HCT116 (cell line): ENCODE data around the gene GPNMB. TPM values are rescaled to one million over a fixed set of nuclear protein-coding genes. Genes with fewer than 3 reads are reported as not detected.

ENCODE experiments used
- ATAC-seq: fragments of 200-7000 bp; cut with Tn5 transposase; 2 replicates; pipeline ENCODE4 v1.9.1; 2020; ENCODE audit warnings: mild to moderate bottlenecking, moderate library complexity
- BruUV-seq: library from RNA; stranded (reverse); fragments of 400-500 nt; replicated peaks from 2 replicates; lab custom pipeline; 2021; lab: Mats Ljungman, UMichigan
- CTCF ChIA-PET: fragments of 300-600 bp; sonication (Branson Sonifier 250); formaldehyde crosslinking; loops from one replicate; lab custom pipeline; 2021; ENCODE audit warnings: antibody characterized with exemption; lab: Charles Lee
- POLR2A ChIA-PET: fragments of 300-600, 350-600 bp; sonication (Branson Sonifier 250); formaldehyde crosslinking; loops from one replicate; lab custom pipeline; 2021; ENCODE audit warnings: antibody characterized with exemption; lab: Charles Lee
- RAD21 ChIA-PET, 2 experiments: fragments of 300-600 bp; sonication (Branson Sonifier 250); formaldehyde crosslinking; loops; one replicate each; lab custom pipeline; 2023; ENCODE audit warnings: low total read pairs in 2 of 2; ENCODE audit not compliant: uncharacterized antibody in 2 of 2, unreplicated experiment in 2 of 2, low non-redundant PET in 1 of 2; lab: Charles Lee
- DNase-seq: peaks from one replicate; pipeline ENCODE4 v3.0.0-alpha.2; 2010; ENCODE audit warnings: low read depth, low spot score
- H2AFZ ChIP-seq: fragments of 200-600 bp; shearing (Covaris generic), sonication (generic); 2 replicates; pipeline ENCODE4 v1.6.1; 2017; ENCODE audit warnings: low read depth, mixed run types, mixed read lengths, antibody characterized with exemption, low read length; ENCODE audit not compliant: poor library complexity, severe bottlenecking
- H3K27ac ChIP-seq: 2 replicates; pipeline ENCODE4 v1.5.1; 2012; ENCODE audit warnings: low read depth, low read length
- H3K27me3 ChIP-seq: fragments of 200-600 bp; sonication (generic); 2 replicates; pipeline ENCODE4 v1.6.1; 2016; ENCODE audit warnings: mixed run types, low read length, mixed read lengths; ENCODE audit not compliant: insufficient read depth
- H3K36me3 ChIP-seq, 2 experiments: fragments of 200-500 bp in 1 of 2; fragments of 200-600 bp in 1 of 2; sonication (Bioruptor generic) in 1 of 2; sonication (generic) in 1 of 2; 2 replicates each; pipeline versions ENCODE4 v1.5.1 to v1.6.1; 2014 to 2016; ENCODE audit warnings: low read length in 2 of 2, inconsistent platforms in 1 of 2, mixed read lengths in 1 of 2, mixed run types in 1 of 2; ENCODE audit not compliant: insufficient read depth in 2 of 2, control insufficient read depth in 1 of 2
- H3K4me1 ChIP-seq, 2 experiments: fragments of 200-600 bp in 1 of 2; sonication (generic) in 1 of 2; 2 replicates each; pipeline versions ENCODE4 v1.5.1 to v1.6.1; 2012 to 2017; ENCODE audit warnings: low read length in 2 of 2, inconsistent platforms in 1 of 2, mild to moderate bottlenecking in 1 of 2, mixed read lengths in 1 of 2, mixed run types in 1 of 2, moderate library complexity in 1 of 2; ENCODE audit not compliant: insufficient read depth in 2 of 2, control insufficient read depth in 1 of 2
- H3K4me2 ChIP-seq: fragments of 200-600 bp; sonication (generic); 2 replicates; pipeline ENCODE4 v1.6.1; 2017; ENCODE audit warnings: mixed run types, low read length, mixed read lengths
- H3K4me3 ChIP-seq, 2 experiments: fragments of 200-600 bp in 1 of 2; sonication (generic) in 1 of 2; replicated peaks in 1 of 2; 2 replicates each; pipeline ENCODE4 v1.5.1; 2011 to 2016; ENCODE audit warnings: low read length in 2 of 2, control low read depth in 1 of 2, low read depth in 1 of 2, mild to moderate bottlenecking in 1 of 2, mixed read lengths in 1 of 2, mixed run types in 1 of 2
- H3K79me2 ChIP-seq: fragments of 200-600 bp; sonication (generic); 2 replicates; pipeline ENCODE4 v1.6.1; 2017; ENCODE audit warnings: mild to moderate bottlenecking, mixed run types, low read length, moderate library complexity, mixed read lengths; ENCODE audit not compliant: insufficient read depth
- H3K9ac ChIP-seq: fragments of 200-600 bp; sonication (generic); 2 replicates; pipeline ENCODE4 v1.6.1; 2016; ENCODE audit warnings: low read length, mixed read lengths
- H3K9me2 ChIP-seq: fragments of 200-600 bp; sonication (generic), shearing (Covaris generic); 2 replicates; pipeline ENCODE4 v1.6.1; 2017; ENCODE audit warnings: mixed run types, mild to moderate bottlenecking, moderate library complexity; ENCODE audit not compliant: insufficient read depth
- H3K9me3 ChIP-seq, 2 experiments: fragments of 200-500 bp in 1 of 2; fragments of 200-600 bp in 1 of 2; sonication (Bioruptor generic) in 1 of 2; sonication (generic) in 1 of 2; 2 replicates each; pipeline ENCODE4 v1.6.1; 2014 to 2017; ENCODE audit warnings: low read length in 2 of 2, mixed read lengths in 2 of 2, inconsistent platforms in 1 of 2, low read depth in 1 of 2, mild to moderate bottlenecking in 1 of 2, mixed run types in 1 of 2, moderate library complexity in 1 of 2; ENCODE audit not compliant: control insufficient read depth in 1 of 2, insufficient read depth in 1 of 2
- H4K20me1 ChIP-seq: fragments of 200-600 bp; sonication (generic), shearing (Covaris generic); 2 replicates; pipeline ENCODE4 v1.6.1; 2017; ENCODE audit warnings: mixed run types, mild to moderate bottlenecking, moderate library complexity; ENCODE audit not compliant: insufficient read depth
- CEBPB ChIP-seq: IDR thresholded peaks from 2 replicates; pipeline ENCODE4 v1.6.1; 2012; ENCODE audit warnings: low read depth
- EGR1 ChIP-seq: IDR thresholded peaks from 2 replicates; pipeline ENCODE4 v1.6.1; 2012; ENCODE audit warnings: low read depth
- ELF1 ChIP-seq: IDR thresholded peaks from 2 replicates; pipeline ENCODE4 v1.6.1; 2012; ENCODE audit warnings: low read depth, borderline replicate concordance
- EZH2phosphoT487 ChIP-seq: fragments of 200-600 bp; IDR thresholded peaks from 2 replicates; pipeline ENCODE4 v1.6.1; 2018; ENCODE audit warnings: antibody characterized with exemption, borderline replicate concordance
- JUND ChIP-seq: IDR thresholded peaks from 2 replicates; pipeline ENCODE4 v1.6.1; 2012
- POLR2A ChIP-seq: IDR thresholded peaks from 2 replicates; pipeline ENCODE4 v1.7.0; 2011; ENCODE audit warnings: borderline replicate concordance; ENCODE audit not compliant: insufficient read depth, insufficient read length; ENCODE audit errors: extremely low read depth
- POLR2AphosphoS5 ChIP-seq: IDR thresholded peaks from 2 replicates; pipeline ENCODE4 v1.6.1; 2011; ENCODE audit warnings: mild to moderate bottlenecking, low read depth, low read length, moderate library complexity
- RAD21 ChIP-seq: IDR thresholded peaks from 2 replicates; pipeline ENCODE4 v1.6.1; 2012; ENCODE audit warnings: low read depth, mild to moderate bottlenecking
- SIN3A ChIP-seq: IDR thresholded peaks from 2 replicates; pipeline ENCODE4 v1.6.1; 2012; ENCODE audit warnings: low read depth
- SRF ChIP-seq: IDR thresholded peaks from 2 replicates; pipeline ENCODE4 v1.6.1; 2012; ENCODE audit warnings: low read depth
- TCF7L2 ChIP-seq: IDR thresholded peaks from 2 replicates; pipeline ENCODE4 v1.7.0; 2011; ENCODE audit warnings: borderline replicate concordance, inconsistent platforms; ENCODE audit not compliant: insufficient read depth, insufficient read length; ENCODE audit errors: extremely low read depth
- ZNF274 ChIP-seq: fragments of 200-500 bp; sonication (Bioruptor generic); IDR thresholded peaks from 2 replicates; pipeline ENCODE4 v1.6.1; 2014; ENCODE audit warnings: mild to moderate bottlenecking, low read depth, low read length, inconsistent platforms
- intact Hi-C: fragments of 100-400 bp; cut with micrococcal nuclease; formaldehyde crosslinking; loops from 2 replicates; pipeline ENCODE4 v1.10.0; 2022
- total RNA-seq: library from RNA; stranded (reverse); gene quantifications from one replicate; pipeline ENCODE4 v1.2.1, GENCODE V29; 2021; ENCODE audit not compliant: unreplicated experiment
- TF ChIP-seq, protein P1 (sequence below), 3 experiments: fragments of 200-600 bp in 1 of 3; sonication (generic) in 1 of 3; IDR thresholded peaks in 2 of 3; conservative IDR thresholded peaks in 1 of 3; 2 replicates each; pipeline ENCODE4 v1.5.1; 2012 to 2017; ENCODE audit warnings: low read depth in 2 of 3, low read length in 2 of 3, antibody characterized with exemption in 1 of 3, borderline replicate concordance in 1 of 3, control low read depth in 1 of 3, mild to moderate bottlenecking in 1 of 3, mixed read lengths in 1 of 3, mixed run types in 1 of 3, moderate library complexity in 1 of 3; ENCODE audit not compliant: insufficient read depth in 1 of 3
- TF ChIP-seq, protein P2 (sequence below): IDR thresholded peaks from 2 replicates; pipeline ENCODE4 v1.6.1; 2012
- TF ChIP-seq, protein P3 (sequence below): IDR thresholded peaks from 2 replicates; pipeline ENCODE4 v1.6.1; 2012; ENCODE audit warnings: low read depth

The GPNMB gene
- total RNA-seq, 1 experiment from 2014 or later, result 2.8 TPM

DNA sequence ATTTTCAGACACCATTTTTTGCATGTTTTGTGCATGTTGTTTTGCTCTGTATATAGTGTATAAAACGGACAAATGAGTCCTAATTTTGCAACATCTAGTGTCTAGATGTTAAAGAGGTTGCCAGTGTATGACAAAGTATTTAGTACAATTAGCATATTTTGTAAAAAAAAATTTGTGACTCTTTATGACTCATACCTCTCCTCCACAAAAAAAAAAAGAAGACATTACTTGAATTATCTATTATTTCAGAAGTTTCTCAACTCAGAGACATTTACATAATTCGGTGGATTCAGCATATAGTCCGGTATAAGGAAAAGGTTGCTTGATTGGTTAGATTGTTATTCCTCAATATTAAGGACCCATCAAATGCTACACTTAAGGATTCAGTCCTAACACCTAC, 38.7 kb upstream of the GPNMB start (continued):
- TF ChIP-seq, protein P1, sequence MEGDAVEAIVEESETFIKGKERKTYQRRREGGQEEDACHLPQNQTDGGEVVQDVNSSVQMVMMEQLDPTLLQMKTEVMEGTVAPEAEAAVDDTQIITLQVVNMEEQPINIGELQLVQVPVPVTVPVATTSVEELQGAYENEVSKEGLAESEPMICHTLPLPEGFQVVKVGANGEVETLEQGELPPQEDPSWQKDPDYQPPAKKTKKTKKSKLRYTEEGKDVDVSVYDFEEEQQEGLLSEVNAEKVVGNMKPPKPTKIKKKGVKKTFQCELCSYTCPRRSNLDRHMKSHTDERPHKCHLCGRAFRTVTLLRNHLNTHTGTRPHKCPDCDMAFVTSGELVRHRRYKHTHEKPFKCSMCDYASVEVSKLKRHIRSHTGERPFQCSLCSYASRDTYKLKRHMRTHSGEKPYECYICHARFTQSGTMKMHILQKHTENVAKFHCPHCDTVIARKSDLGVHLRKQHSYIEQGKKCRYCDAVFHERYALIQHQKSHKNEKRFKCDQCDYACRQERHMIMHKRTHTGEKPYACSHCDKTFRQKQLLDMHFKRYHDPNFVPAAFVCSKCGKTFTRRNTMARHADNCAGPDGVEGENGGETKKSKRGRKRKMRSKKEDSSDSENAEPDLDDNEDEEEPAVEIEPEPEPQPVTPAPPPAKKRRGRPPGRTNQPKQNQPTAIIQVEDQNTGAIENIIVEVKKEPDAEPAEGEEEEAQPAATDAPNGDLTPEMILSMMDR (IDR thresholded peaks at IDR 0.05 in 2 of 3, conservative IDR thresholded peaks at IDR 0.05 in 1 of 3; ENCODE audit: borderline replicate concordance in 1 of 3, insufficient read depth in 1 of 3, low read depth in 2 of 3, low read length in 2 of 3), result no peak

DNA sequence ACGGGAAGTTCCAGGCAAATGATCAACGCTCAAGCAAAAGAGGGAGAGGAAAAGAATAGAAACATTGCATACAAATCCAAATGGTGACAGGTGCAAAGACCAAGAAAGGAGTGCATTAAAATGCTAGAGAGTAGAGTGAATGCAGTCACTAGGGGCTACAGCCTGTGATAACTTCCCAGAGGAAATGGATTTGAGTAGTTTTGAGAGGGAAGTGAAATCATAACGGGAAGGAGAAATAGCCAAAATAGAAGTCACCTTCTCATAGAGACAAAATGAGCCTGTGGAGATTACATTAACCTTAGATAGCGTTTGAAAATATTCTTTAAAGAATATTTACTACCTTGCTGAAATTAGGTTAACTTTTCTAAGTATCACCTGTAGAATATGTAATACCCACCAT, 38.3 kb upstream of the GPNMB start:
- ATAC-seq, result no peak
- BruUV-seq, result no TSS peak
- no peak for TF ChIP-seq SIN3A
- TF ChIP-seq, protein P2, sequence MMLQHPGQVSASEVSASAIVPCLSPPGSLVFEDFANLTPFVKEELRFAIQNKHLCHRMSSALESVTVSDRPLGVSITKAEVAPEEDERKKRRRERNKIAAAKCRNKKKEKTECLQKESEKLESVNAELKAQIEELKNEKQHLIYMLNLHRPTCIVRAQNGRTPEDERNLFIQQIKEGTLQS, result no peak
- no peak for TF ChIP-seq CEBPB
- TF ChIP-seq, protein P3, sequence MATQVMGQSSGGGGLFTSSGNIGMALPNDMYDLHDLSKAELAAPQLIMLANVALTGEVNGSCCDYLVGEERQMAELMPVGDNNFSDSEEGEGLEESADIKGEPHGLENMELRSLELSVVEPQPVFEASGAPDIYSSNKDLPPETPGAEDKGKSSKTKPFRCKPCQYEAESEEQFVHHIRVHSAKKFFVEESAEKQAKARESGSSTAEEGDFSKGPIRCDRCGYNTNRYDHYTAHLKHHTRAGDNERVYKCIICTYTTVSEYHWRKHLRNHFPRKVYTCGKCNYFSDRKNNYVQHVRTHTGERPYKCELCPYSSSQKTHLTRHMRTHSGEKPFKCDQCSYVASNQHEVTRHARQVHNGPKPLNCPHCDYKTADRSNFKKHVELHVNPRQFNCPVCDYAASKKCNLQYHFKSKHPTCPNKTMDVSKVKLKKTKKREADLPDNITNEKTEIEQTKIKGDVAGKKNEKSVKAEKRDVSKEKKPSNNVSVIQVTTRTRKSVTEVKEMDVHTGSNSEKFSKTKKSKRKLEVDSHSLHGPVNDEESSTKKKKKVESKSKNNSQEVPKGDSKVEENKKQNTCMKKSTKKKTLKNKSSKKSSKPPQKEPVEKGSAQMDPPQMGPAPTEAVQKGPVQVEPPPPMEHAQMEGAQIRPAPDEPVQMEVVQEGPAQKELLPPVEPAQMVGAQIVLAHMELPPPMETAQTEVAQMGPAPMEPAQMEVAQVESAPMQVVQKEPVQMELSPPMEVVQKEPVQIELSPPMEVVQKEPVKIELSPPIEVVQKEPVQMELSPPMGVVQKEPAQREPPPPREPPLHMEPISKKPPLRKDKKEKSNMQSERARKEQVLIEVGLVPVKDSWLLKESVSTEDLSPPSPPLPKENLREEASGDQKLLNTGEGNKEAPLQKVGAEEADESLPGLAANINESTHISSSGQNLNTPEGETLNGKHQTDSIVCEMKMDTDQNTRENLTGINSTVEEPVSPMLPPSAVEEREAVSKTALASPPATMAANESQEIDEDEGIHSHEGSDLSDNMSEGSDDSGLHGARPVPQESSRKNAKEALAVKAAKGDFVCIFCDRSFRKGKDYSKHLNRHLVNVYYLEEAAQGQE, result no peak
- no peak for TF ChIP-seq RAD21
- TF ChIP-seq, protein P1 (IDR thresholded peaks at IDR 0.05 in 2 of 3, conservative IDR thresholded peaks at IDR 0.05 in 1 of 3; ENCODE audit: borderline replicate concordance in 1 of 3, insufficient read depth in 1 of 3, low read depth in 2 of 3, low read length in 2 of 3), result no peak
- TF ChIP-seq TCF7L2, result no peak
- no peak for TF ChIP-seq ZNF274
- no peak for TF ChIP-seq JUND
- TF ChIP-seq EGR1, result no peak
- TF ChIP-seq POLR2A, result no peak
- no peak for TF ChIP-seq EZH2phosphoT487
- TF ChIP-seq ELF1, result no peak
- TF ChIP-seq POLR2AphosphoS5, result no peak
- no peak for TF ChIP-seq SRF

More for the DNA sequence above, 38.3 kb upstream of the GPNMB start:
- H3K4me3 ChIP-seq, result no peak overlapping the region
- H2AFZ ChIP-seq, result no peak overlapping the region
- no peak for DNase-seq
- H3K9me2 ChIP-seq, result no peaks in the 10 kb centered on the region
- H3K4me2 ChIP-seq, result no peak overlapping the region
- ChIA-PET RAD21 (no interaction called here), POLR2A (no interaction called here), CTCF (no interaction called here)
- H3K79me2 ChIP-seq, result no peaks in the 10 kb centered on the region
- H4K20me1 ChIP-seq, result no peaks in the 10 kb centered on the region
- H3K4me1 ChIP-seq, result no peaks in the 10 kb centered on the region
- H3K36me3 ChIP-seq, result no peaks in the 10 kb centered on the region
- H3K9me3 ChIP-seq, result no peaks in the 10 kb centered on the region
- no peak overlapping the region for H3K27ac ChIP-seq
- no peak overlapping the region for H3K9ac ChIP-seq
- H3K27me3 ChIP-seq, result no peaks in the 10 kb centered on the region
- intact Hi-C loops, result no loop called here
